K562 (cell line): ENCODE measurements around the gene SCG5. TPM values are rescaled to one million over a fixed set of nuclear protein-coding genes. Genes with fewer than 3 reads are reported as not detected.

Source experiments
- BCL6 ChIP-seq: fragments of 250-450 bp; sonication (Bioruptor Pico); IDR thresholded peaks from 2 replicates; pipeline ENCODE4 v1.4.0; 2020
- CBFA2T2 ChIP-seq: fragments of 450-650 bp; conservative IDR thresholded peaks from 2 replicates; pipeline ENCODE4 v1.6.1; 2017; ENCODE audit warnings: mild to moderate bottlenecking
- CBFA2T3 ChIP-seq: fragments of 450-650 bp; IDR thresholded peaks from 2 replicates; pipeline ENCODE4 v1.6.1; 2017
- DPF2 ChIP-seq: fragments of 450-650 bp; IDR thresholded peaks from 2 replicates; pipeline ENCODE4 v1.6.1; 2016
- EP300 ChIP-seq: IDR thresholded peaks from 2 replicates; pipeline ENCODE4 v1.6.1; 2012; ENCODE audit warnings: low read length, improper control_type of control experiment
- HMGXB4 ChIP-seq: sonication (generic); formaldehyde crosslinking; IDR thresholded peaks from 2 replicates; pipeline ENCODE4 v1.8.1; 2023; ENCODE audit warnings: mild to moderate bottlenecking, missing genetic modification reagents
- HNRNPLL ChIP-seq: fragments of 200-400 bp; formaldehyde crosslinking; IDR thresholded peaks from 2 replicates; pipeline ENCODE4 v1.6.1; 2017; ENCODE audit warnings: low read length, low read depth, mild to moderate bottlenecking; ENCODE audit not compliant: poor library complexity, severe bottlenecking
- ILF3 ChIP-seq: fragments of 450-650 bp; IDR thresholded peaks from 2 replicates; pipeline ENCODE4 v1.6.1; 2018; ENCODE audit warnings: antibody characterized with exemption, mild to moderate bottlenecking, moderate library complexity, borderline replicate concordance
- JUND ChIP-seq, 2 experiments: IDR thresholded peaks; 2 replicates in 1 of 2; 3 replicates in 1 of 2; pipeline ENCODE4 v1.6.1; 2011; ENCODE audit warnings: borderline replicate concordance in 2 of 2, low read depth in 2 of 2, low read length in 2 of 2, improper control_type of control experiment in 1 of 2, missing biosample characterization in 1 of 2, missing genetic modification characterization in 1 of 2, missing genetic modification reagents in 1 of 2
- MEIS2 ChIP-seq: fragments of 450-650 bp; IDR thresholded peaks from 2 replicates; pipeline ENCODE4 v1.6.1; 2014; ENCODE audit warnings: mild to moderate bottlenecking; ENCODE audit not compliant: partially characterized antibody
- NCOR1 ChIP-seq: fragments of 450-650 bp; IDR thresholded peaks from 2 replicates; pipeline ENCODE4 v1.6.1; 2016; ENCODE audit warnings: mild to moderate bottlenecking, moderate library complexity
- NFIC ChIP-seq: fragments of 450-650 bp; IDR thresholded peaks from 2 replicates; pipeline ENCODE4 v1.6.1; 2017; ENCODE audit warnings: mild to moderate bottlenecking, inconsistent platforms
- PHB ChIP-seq: fragments of 250-450 bp; sonication (Bioruptor Pico); IDR thresholded peaks from 2 replicates; pipeline ENCODE4 v1.5.0; 2021
- PKNOX1 ChIP-seq: fragments of 450-650 bp; IDR thresholded peaks from 2 replicates; pipeline ENCODE4 v1.6.1; 2016
- RFX7 ChIP-seq: fragments of 250-450 bp; sonication (Bioruptor Pico); IDR thresholded peaks from 2 replicates; pipeline ENCODE4 v1.5.1; 2021; ENCODE audit warnings: mild to moderate bottlenecking
- SAFB2 ChIP-seq: fragments of 200-400 bp; formaldehyde crosslinking; IDR thresholded peaks from 2 replicates; pipeline ENCODE4 v1.6.1; 2018; ENCODE audit warnings: borderline replicate concordance, low read length, low read depth, moderate library complexity; ENCODE audit not compliant: severe bottlenecking
- SMAD4 ChIP-seq: fragments of 250-450 bp; sonication (Bioruptor Pico); conservative IDR thresholded peaks from 2 replicates; pipeline ENCODE4 v1.8.0; 2021; ENCODE audit warnings: inconsistent platforms, mild to moderate bottlenecking, moderate library complexity
- SMARCA4 ChIP-seq: fragments of 450-650 bp; IDR thresholded peaks from 2 replicates; pipeline ENCODE4 v1.6.1; 2016
- SRSF7 ChIP-seq: fragments of 200-400 bp; formaldehyde crosslinking; optimal IDR thresholded peaks from 2 replicates; pipeline ENCODE3; 2017; ENCODE audit warnings: mild to moderate bottlenecking, low read depth, low read length
- TAL1 ChIP-seq: fragments of 450-650 bp; IDR thresholded peaks from 2 replicates; pipeline ENCODE4 v1.6.1; 2016; ENCODE audit warnings: mild to moderate bottlenecking
- TEAD4 ChIP-seq, 2 experiments: sonication (generic) in 1 of 2; formaldehyde crosslinking in 1 of 2; IDR thresholded peaks; 2 replicates each; pipeline versions ENCODE4 v1.6.1 to v1.8.0; 2012 to 2022; ENCODE audit warnings: borderline replicate concordance in 1 of 2, inconsistent platforms in 1 of 2, low read length in 1 of 2, mild to moderate bottlenecking in 1 of 2, missing genetic modification reagents in 1 of 2
- ZBTB43 ChIP-seq: sonication (generic); formaldehyde crosslinking; IDR thresholded peaks from 2 replicates; pipeline ENCODE4 v1.8.0; 2023; ENCODE audit warnings: mild to moderate bottlenecking, missing genetic modification reagents
- ZNF133 ChIP-seq: fragments of 250-450 bp; sonication (Bioruptor Pico); IDR thresholded peaks from 2 replicates; pipeline ENCODE4 v1.4.0; 2020; ENCODE audit warnings: mild to moderate bottlenecking
- ZNF165 ChIP-seq: fragments of 250-450 bp; sonication (Bioruptor Pico); IDR thresholded peaks from 2 replicates; pipeline ENCODE4 v1.4.0; 2020; ENCODE audit warnings: borderline replicate concordance
- ZNF184 ChIP-seq: sonication (generic); formaldehyde crosslinking; IDR thresholded peaks from 2 replicates; pipeline ENCODE4 v1.5.0; 2020; ENCODE audit warnings: missing genetic modification reagents
- ZNF3 ChIP-seq: fragments of 250-450 bp; sonication (Bioruptor Pico); IDR thresholded peaks from 2 replicates; pipeline ENCODE4 v1.5.0; 2021; ENCODE audit warnings: mild to moderate bottlenecking, moderate library complexity
- ZNF655 ChIP-seq: fragments of 250-450 bp; sonication (Bioruptor Pico); IDR thresholded peaks from 2 replicates; pipeline ENCODE4 v1.5.0; 2021
- polyA plus RNA-seq, 8 experiments: library from polyadenylated mRNA; depleted of rRNA in 4 of 8; stranded (reverse) in 5 of 8; unstranded in 3 of 8; fragments of >200 nt; fragmentation: Nextera tagmentation in 2 of 8; fragmentation: Illumina TruSeq in 1 of 8; extraction: Ambion mirVana in 2 of 8; extraction: Trizol in 1 of 8; gene quantifications; 2 replicates each; pipeline versions ENCODE4 v1.2.1 to v1.2.3, GENCODE V29; 2011 to 2014; ENCODE audit warnings: inconsistent platforms in 1 of 8, missing spikeins in 1 of 8
- total RNA-seq, 7 experiments: library from RNA; depleted of rRNA in 6 of 7; stranded (reverse); fragments of >200 nt in 6 of 7; fragmentation: Illumina TruSeq in 2 of 7; extraction: Trizol in 2 of 7; gene quantifications; 2 replicates each; pipeline versions ENCODE4 v1.2.1 to v1.2.3, GENCODE V29; 2011 to 2021; ENCODE audit warnings: low replicate concordance in 1 of 7

Gene SCG5
- total and polyA plus RNA-seq, 9 of the 15 experiments (the other 6 are each of a cell fraction or from before 2014, with no cell fraction given) = 0.06 to 0.76 (median 0.28) TPM; not detected in 2

- no peak for TF ChIP-seq ZBTB43 (CRISPR knock-in tag)
- TF ChIP-seq TEAD4 (IDR thresholded peaks at IDR 0.05; ENCODE audit: low read length) = peak; percentile 77
- TF ChIP-seq TEAD4 (CRISPR knock-in tag; IDR thresholded peaks at IDR 0.05; ENCODE audit: borderline replicate concordance) = no peak
- no peak for TF ChIP-seq ZNF655
- TF ChIP-seq HNRNPLL = no peak
- TF ChIP-seq SMAD4 = no peak
- no peak for TF ChIP-seq HMGXB4 (CRISPR knock-in tag)
- no peak for TF ChIP-seq JUND (IDR thresholded peaks at IDR 0.05; ENCODE audit: borderline replicate concordance, low read depth, low read length)
- peak; percentile 41; the same call in 1 of the 3 replicates for TF ChIP-seq JUND (tag; IDR thresholded peaks at IDR 0.05; ENCODE audit: borderline replicate concordance, low read depth, low read length)
- TF ChIP-seq BCL6 (CRISPR knock-in tag) = no peak
- no peak for TF ChIP-seq PHB (CRISPR knock-in tag)
- TF ChIP-seq ZNF184 (CRISPR knock-in tag) = no peak
- peak; percentile 17; the same call in 1 of the 2 replicates for TF ChIP-seq EP300
- TF ChIP-seq ZNF133 = no peak
- no peak for TF ChIP-seq ILF3
- 0 out of 2 replicates have a peak, but pooled peaks have one; percentile 7 for TF ChIP-seq NFIC
- TF ChIP-seq SMARCA4 = 0 out of 2 replicates have a peak, but pooled peaks have one; percentile 21
- peak; percentile 96 for TF ChIP-seq PKNOX1
- no peak for TF ChIP-seq ZNF165 (CRISPR knock-in tag)
- peak; percentile 62 for TF ChIP-seq TAL1
- peak; percentile 74 for TF ChIP-seq CBFA2T2
- peak; percentile 85 for TF ChIP-seq CBFA2T3
- peak; percentile 56; the same call in 1 of the 2 replicates for TF ChIP-seq NCOR1
- TF ChIP-seq SAFB2 = no peak
- TF ChIP-seq ZNF3 (CRISPR knock-in tag) = no peak
- peak; percentile 47 for TF ChIP-seq DPF2
- no peak for TF ChIP-seq SRSF7
- TF ChIP-seq RFX7 = no peak
- peak; percentile 64 for TF ChIP-seq MEIS2
Observed at GRCh38 chr15:32657941-32658340, 16.4 kb downstream of the SCG5 start (continued).
